ENCODE results near the gene SPATA25.
"Not testable (repeated sequence)": the region's sequence is repeated elsewhere in the genome, so short reads cannot be mapped to it uniquely, and the experiment has no call there.

SPATA25 gene

GRCh38 chr20:45887346-45887715 is at the start of gene SPATA25:
TSS of gene SPATA25 (minus strand) at chr20:45887622. CDS start at chr20:45887590, 32 bp downstream.
- no peak for DNase-seq

DNA sequence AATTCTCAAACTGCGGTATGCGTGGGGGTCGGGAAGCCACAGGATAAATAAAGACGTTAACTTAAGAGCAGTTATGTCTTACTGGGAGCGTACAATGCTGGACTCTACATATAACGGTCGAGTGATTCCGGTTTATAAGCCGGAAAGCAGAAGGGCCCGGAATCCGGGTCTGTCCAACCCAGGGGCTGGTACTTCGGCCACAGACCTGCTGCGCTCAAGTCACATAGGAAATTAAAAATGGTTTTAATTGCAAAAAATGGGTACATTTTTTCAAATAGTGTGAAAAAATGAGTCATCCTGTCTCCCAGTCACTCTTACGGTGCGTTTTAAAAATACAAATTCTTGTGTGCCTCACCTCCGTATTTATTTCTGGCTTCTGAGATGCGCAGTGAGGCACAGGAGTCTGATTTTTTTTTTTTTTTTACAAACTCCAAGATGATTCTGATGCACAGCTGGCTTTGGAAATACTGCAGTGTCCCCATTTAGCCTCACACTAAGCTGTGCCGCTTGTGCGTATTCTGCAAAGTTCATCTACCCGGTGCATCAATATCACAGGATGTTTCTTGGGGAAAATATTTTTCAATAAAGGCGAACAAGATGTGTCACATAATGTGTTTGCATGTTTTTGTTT is 48.1 kb upstream of the SPATA25 start:
- DNase-seq = no peak

DNA sequence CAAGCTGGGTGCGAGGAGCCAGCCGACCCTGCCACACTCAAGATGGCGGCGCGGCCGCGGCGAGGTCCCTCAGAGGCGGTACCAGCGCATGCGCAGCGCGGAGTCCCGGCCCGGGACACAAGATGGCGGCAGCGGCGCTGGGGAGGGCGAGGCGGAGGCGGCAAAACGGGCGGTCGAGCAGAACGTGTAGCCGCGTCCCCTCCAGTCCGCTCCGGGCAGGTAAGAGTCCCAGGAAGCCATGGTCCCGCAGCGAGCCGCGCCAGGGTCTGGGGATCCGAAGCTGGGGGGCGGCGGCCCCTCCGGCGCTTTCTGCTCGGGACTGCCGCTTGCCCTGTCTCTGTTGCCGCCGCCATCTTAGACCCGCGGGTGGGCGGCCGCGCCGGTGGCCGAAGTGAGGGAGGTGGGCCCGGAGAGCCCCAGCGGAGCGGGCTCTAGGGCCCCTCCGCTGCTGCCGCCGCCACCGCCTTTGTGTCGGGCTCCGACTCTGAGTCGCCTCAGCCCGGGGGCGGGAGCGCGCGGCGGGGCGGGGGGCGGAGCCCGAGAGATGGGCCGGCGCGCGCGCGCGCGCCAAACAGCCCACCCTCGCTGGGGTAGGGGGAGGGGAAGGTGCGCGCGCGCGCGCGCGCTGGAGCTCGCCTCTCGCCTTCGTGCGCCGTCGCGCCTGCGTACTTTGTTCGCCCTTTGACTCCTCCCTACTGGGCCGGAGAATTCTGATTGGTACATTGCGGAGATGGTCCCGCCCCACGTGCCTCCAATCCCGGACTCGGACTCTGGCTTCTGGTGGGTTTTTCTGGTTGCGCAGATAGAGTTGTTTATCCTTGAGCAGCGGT is 47.4 kb upstream of the SPATA25 start, which contains the start of gene PCIF1:
TSS of gene PCIF1 (plus strand) at position 98 of the 830 bp plus-strand sequence. CDS start 4,317 bp downstream, outside the sequence.
- peak; percentile 98 for DNase-seq

DNA sequence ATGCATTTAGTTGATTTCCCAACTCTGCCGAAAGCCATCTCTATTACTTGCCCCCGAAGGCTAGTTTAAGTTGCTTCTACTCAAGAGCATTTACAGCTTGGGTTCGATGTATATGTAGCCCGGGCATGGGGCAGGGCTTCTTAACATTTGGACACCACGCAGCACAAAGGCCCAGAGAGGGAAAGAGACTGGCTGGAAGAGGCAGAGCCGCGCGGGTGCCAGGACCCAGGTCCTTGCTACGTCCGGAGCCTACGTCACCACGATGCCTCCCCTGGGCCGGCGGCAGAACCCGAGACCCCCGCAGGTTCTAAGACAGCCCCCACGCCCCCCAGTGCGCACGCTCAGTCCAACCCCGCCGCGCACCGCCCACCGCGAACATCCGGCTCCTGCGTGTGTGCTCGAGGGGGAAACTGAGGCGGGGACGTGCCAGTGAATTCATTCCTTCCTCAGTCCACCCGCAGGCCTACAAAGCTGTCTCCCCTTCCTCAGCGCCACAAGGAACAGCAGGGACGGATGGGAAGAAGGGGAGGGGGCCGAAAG is 46.7 kb upstream of the SPATA25 start:
- DNase-seq = no peak

GRCh38 chr20:45933266-45934045 is 46.0 kb upstream of the SPATA25 start:
- peak; percentile 44 for DNase-seq

- not testable (repeated sequence) for DNase-seq
Measured at GRCh38 chr20:45931680-45932079, 44.3 kb upstream of the SPATA25 start.

- DNase-seq = no peak
Measured at GRCh38 chr20:45927071-45927878, 39.9 kb upstream of the SPATA25 start.

DNA sequence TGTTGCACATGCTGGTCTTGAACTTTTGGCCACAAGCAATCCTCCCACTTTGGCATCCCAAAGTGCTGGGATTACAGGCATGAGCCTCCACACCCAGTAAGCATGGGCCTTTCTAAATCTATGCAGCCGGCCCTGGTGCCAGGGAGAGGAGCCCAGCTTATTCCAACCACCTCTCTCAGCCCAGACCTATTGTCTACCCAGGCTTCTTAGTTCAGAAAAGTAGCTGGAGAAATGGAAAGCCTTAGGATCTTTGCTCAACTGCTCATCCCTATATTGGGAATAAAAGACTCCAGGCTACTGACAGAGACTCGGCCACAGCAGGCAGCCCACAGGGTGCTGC is 39.3 kb upstream of the SPATA25 start:
- DNase-seq = no peak

DNA sequence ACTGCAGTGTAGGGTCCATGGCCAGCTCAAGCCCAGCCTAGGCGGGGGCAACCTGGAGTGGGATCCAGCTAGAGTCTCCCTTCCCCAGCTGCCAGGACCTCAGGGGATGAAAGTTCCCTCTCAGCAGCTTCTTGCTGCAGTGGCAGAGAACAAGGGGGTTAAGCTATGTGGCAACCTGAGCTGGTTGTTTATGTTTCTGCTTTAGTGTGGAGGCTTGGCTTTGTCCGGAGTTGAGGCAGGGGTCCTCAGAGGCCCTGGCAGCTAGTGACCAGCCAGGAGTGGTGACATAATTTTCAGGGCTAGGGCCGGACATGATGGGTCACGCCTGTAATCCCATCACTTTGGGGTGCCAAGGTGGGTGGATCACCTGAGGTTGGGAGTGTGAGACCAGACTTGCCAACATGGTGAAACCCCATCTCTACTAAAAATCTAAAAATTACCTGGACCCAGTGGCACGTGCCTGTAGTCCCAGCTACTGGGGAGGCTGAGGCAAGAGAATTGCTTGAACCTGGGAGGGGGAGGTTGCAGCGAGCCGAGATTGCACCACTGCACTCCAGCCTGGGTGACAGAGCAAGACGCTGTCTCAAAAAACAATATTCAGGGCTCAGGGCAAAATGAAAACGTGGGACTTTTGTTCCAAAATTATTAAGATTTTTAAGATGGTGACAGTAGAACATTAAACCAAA is 38.5 kb upstream of the SPATA25 start:
- no peak for DNase-seq

DNA sequence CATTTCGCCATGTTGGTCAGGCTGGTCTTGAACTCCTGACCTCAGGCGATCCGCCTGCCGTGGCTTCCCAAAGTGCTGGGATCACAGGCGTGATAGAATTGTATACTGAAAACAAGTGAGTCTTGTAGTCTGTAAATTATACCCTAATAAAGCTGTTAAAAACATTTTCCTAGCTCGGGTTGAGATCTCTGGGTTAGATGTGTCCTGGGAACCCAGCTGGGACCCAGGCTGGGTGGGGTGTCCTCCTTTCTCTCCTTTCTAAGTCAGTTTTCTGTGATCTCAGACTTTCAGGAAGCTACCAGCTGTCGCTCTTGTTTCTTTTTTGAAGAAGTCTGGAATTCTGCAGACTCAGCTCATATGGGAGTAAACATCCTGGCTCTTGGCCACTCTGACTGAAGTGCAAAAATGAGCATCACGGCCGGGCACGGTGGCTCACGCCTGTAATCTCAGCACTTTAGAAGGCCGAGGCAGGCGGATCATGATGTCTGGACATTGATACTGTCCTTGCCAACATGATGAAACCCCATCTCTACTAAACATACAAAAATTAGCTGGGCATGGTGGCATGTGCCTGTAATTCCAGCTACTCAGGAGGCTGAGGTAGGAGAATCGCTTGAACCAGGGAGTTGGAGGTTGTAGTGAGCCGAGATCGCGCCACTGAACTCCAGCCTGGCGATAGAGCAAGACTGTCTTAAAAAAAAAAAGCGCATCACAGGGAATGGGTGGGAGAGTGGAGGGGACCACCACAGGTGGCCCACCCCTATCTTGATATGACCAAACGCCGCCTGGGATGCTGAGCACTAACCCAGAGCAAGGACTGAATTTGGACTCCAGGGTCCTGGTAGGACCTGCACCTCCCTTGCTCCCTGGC is 37.2 kb upstream of the SPATA25 start:
- DNase-seq = no peak

DNA sequence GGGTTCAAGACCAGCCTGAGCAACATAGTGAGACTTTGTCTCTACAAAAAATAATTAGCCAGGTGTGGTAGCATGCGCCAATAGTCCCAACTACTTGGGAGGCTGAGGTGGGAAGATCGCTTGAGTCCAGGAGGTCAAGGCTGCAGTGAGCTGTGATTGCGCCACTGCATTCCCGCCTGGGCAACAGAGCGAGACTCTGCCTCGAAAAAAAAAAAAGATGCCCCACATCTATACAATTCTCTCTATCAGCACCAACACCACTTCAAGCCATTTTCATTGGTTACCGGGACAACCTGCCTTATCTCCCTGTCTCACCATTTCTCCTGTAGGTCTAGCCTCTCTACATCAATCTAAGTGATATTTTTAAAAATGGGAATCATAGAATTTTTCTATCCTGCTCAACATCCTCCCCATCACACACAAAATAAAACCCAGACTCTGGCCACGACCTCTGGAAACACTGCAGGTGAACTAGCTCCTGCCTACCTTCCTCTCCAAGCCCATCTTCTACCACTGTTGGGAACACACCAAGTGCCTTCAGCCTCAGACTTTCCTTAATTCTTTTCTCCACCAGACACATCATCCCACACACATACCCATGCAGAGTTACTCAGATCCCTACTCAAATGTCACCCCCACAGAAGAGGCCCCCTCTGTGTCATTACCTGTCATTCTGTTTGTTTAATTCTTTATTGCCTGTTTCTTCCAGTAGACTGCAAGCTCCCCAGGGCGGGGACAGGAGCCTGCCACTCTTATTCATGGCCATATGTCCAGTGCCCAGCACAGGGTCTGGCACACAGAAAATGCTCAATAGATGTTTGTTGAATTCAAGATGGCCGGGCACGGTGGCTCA is 34.1 kb upstream of the SPATA25 start:
- DNase-seq = no peak

DNA sequence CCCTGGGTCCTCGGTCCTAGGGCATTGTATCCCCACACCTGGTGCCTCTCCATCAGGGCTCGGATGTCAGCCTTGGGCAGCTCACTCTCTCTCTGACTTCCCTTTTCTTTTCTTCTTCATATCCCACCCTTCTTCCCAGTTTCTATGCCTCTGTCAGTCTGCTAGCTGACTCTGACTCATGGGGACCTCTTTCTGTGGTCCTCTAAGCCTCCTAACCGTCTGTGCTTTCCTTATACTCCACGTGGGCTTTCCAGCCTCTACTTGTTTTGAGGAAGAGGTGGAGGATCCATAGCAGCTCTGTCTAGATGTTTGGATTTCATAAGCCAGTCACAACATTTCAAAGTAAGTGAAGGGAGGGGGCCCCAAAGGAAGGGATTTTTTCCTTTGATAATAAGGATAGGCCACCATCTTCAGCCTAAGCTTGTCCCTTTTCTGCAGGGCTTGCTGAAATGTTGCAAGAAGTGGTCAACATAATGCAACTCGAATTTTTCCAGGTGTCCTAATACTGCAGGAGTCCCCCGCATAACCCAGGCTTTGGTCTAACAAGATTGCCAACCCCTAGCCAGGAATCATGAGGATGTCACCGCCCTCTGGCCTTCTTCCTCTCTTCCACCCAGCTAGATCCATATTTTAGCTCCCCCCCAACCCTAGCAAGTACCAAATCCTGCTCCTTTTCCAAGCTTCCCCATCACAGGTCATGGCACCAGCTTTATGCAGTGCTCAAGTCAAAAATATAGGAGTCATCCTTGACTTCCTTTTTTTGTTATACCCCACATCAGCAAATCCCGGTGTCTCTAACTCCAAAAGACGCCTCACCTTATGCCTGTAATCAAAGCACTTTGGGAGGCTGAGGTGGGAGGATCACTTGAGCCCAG is 33.3 kb upstream of the SPATA25 start:
- DNase-seq = no peak

- DNase-seq = no peak
Measured at GRCh38 chr20:45919542-45920399, 32.3 kb upstream of the SPATA25 start.

GRCh38 chr20:45918779-45919537 is 31.5 kb upstream of the SPATA25 start:
- no peak for DNase-seq

DNA sequence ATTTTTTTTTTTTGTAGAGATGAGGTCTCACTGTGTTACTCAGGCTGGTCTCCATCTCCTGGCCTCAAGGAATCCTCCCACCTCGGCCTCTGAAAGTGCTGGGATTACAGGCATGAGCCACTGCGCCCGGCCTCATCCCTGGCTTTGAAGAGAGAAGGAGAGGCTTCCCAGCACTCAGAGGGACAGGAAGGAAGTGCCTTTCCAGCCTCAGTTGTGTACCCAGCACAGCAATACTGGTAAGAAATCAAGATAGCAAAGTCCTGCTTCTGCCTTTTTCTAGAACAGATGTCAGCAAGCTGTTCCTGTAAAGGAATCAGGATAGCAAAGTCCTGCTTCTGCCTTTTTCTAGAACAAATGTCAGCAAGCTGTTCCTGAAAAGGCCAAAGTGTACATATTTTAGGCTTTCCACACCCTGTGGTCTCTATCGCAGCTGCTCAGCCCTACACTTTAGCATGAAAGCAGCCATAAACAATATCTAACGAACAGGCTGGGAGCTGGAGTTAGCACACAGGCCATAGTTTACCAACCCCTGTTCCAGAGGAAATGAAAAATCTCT is 30.8 kb upstream of the SPATA25 start:
- no peak for DNase-seq

DNA sequence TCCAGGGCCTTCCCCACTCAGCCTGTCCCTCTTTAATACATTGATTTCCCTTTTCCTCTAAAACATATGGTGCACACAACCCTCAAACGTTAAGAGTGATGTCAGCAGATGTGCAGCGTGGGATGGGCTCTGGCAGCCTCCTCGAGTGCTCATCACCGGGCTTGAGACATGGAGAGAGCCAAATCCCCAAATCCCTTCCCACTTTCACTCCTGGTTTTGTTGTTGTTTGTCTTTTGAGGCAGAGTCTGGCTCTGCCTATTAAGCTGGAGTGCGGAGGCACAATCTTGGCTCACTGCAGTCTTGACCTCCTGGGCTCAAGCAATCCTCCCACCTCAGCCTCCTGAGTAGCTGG is 30.3 kb upstream of the SPATA25 start:
- no peak for DNase-seq

DNA sequence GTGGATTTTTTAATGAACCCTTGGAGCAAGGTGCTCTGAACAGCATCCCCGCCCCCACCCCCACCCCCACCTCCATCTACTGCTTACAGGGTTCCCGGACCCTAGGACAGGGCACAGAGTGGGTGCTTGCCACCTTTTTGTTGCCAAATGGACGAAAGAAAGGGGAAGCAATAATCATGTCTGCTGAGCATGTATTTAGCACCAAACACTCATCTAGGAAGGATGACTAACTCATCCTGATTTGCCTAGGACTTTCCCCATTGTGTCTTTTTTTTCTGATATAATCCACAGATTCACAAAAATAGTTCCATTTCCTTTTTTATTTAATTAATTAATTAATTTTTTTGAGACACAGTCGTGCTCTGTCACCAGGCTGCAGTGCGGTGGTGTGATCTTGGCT is 25.7 kb upstream of the SPATA25 start:
- DNase-seq = no peak
